GM21619 (cell line): ENCODE measurements around the gene PIGL.

Source experiments
- ATAC-seq: cut with Tn5 transposase; IDR thresholded peaks from one replicate; pipeline ENCODE4 v1.9.1; 2021; ENCODE audit not compliant: unreplicated experiment

The PIGL gene

DNA sequence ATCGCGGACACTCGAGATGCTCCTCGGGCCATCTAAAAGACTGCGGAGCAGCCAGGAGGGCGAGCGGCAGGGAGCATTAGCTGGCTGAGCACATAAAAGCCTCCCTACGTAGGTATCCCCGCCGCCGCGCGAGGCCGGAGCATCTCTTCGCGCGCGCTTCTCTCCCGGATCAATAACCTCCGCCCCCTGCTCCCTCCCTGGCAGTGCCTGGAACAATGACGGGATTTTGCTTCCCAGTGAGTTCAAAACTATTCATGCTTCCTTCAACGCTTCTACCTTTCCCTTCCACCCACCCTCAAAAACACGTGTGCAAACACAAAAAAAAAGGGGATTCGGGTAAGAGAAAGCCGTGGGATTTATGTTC is 135.3 kb downstream of the PIGL start:
- ATAC-seq: no peak

DNA sequence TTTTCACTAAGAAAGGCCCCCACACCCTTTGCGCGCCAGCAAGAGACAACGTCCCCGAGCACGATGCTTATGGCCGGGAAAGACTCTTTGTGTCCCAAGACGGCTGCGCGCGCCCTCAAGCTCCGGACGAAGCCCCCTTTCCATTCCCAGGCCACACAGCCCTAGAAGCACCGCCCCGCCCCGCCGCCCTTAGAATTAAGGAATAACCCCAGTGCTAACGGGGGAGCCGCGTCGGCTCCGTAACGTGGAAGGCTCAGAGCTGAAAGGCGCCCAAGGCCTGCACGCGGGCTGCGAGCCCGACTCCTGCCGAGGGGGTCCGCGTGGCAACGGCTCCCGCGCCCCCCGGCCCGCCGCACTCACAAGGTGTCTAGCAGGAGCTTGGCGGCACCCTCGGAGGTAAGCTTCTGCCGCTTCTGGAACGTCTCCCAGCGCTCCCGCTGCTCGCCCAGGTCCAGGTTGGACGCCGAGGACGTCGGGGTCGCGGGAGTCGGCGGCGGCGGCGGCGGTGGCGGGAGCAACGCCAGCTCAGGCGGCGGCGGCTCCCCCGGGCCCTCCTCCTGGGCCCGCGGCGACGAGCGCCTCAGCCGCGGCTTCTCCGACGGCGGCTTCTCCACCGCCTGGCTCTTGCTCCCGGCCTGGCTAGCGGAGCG is 135.8 kb downstream of the PIGL start:
- ATAC-seq: peak; percentile 39

DNA sequence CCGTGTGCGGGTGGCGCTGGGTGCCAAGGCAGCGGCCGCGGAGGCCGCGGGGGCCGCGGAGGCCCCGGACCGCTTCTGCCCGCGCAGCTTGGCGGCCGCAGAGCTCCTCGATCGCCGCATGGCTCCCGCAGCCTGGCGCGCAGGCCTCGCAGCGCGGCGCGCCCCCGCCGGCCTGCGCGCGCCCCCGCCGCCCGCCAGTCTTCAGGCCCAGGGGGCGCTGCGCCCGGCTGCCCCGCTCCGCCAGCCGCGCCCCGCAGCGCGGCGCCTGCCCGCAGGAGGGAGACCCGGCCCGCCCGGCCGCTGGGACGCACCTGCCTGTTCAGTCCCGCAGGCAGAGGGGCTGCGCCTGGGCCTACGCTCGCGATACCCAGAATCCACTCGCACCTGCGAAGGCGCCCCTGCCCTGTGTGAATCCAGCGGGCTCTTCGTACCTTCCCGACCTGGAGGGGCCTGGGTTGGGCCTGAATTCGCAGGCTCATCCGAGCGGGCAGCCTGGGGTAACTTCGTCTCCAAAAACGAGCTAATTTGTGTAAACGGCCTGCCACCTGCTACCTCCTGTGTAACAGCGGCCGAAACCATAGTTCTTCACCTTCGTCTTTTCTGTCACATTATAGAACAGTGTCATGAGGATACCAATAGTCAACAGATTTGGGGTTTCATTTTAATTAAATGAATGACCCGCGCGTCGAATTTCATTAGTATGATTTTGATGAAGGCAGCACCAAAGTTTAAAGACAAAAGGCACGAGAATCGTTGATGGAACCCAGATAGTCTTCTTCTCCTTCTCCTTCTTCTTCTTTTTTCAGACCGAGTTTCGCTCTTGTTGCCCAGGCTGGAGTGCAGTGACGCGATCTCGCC is 136.5 kb downstream of the PIGL start, which contains the start of gene CENPV:
Gene CENPV (minus strand): TSS at position 153 of the 858 bp plus-strand sequence. CDS start 33 bp downstream, at position 120.
- ATAC-seq: peak; percentile 57

DNA sequence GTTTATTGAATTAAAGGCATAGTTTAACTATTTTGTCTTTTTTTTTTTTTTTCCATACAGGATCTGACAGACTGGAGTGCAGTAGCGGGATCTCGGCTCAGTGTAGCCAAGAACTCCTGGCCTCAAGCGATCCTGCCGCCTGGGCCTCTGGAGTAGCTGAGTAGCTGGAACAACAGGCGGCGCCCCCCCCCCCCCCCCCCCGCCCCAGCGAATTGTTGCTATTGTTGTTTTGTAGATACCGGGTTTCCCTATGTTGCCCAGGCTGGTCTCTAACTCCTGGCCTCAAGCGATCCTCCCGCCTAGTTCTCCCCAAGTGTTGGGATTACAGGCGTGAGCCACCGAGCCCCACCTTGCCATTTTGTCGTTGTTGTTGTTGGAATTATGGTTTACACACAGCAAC is 137.6 kb downstream of the PIGL start:
- ATAC-seq: no peak

DNA sequence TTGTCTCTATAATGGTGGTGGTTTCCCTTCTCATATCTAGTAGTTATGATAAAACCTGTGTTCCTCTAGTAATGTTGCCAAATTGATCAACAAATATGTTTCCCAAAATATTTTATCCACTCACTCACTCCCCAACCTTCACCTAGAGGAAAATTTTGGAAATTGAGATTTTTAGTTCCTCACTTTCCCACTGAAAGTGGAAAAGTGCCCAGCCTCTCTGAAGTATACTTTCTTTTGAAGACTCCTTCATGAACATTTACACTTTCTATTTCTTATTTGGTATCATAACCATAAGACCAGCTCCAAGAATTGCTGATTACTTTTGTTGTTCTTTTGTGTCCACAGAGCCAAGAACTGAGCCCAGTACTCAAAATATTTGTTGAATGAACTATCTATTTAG is 141.4 kb downstream of the PIGL start:
- no peak for ATAC-seq

DNA sequence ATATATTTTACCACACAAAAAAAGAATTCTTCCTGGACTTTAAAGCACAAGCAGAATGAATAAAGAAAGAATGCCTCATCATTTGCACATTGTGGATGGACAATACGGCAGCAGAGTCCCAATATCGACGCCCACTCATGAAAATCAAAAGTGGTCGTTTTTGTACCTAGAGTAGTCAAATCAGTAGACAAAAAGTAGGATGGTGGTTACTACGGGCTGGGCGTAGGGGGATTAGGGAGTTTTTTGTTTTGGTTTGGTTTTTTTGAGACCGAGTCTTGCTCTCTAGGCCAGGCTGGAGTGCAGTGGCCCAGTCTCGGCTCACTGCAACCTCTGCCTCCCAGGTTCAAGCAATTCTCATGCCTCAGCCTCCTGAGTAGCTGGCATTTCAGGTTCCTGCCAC is 144.9 kb downstream of the PIGL start:
- no peak for ATAC-seq

DNA sequence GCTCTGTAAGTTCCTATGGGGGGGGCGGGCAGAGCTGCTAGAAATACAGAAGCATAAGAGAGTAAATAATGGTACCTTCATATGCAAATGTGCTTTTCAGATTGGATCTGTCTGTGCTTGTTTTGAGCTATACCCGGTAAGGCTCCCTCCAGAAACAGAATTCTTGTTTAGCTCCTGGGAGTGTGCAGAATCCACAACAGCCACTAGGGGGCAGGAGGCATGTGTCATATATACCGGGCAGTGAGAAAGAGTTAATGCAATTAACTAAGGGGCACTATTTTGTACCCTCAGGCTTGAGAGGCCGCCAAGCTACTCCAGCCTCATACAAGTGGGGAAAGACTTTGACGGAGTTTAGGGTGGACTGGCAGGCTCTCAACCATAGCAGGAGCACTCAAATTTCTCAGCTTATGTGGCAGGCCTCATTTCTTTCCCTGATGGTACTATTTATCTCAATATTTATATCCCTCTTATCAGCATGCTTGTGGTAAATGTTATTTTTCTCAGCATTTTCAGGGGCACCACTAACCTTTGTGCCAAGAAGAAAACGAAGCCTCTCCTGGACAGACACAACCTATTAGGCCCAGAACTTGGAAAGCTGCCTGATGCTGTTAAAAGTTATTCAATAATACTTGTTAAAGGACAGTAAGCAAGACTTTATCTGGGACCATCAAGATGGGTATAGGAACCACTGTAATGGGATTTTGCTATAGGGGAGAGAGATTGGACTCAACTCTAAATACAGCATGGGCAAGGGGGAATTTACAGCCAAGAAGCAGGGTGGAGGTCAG is 146.9 kb downstream of the PIGL start:
- peak; percentile 76 for ATAC-seq

DNA sequence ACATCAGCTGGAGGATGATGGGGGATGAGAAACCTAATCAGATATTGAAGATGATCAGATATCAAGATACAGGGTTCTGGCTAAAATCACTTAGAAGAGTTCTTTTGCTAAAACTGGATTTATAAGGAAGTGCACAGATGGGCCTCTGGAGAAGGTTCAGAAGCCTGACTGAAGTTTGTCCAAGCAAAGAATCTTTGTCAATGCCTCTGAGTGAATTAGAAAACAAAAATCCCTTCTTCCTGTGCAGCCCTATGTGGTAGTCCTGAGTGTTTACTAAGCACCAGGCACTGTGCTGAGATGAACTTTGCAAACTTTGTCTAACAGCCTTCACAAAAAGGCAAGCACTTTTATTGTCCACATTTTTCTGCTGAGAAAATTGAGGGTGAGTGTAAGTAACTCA is 147.6 kb downstream of the PIGL start:
- no peak for ATAC-seq

DNA sequence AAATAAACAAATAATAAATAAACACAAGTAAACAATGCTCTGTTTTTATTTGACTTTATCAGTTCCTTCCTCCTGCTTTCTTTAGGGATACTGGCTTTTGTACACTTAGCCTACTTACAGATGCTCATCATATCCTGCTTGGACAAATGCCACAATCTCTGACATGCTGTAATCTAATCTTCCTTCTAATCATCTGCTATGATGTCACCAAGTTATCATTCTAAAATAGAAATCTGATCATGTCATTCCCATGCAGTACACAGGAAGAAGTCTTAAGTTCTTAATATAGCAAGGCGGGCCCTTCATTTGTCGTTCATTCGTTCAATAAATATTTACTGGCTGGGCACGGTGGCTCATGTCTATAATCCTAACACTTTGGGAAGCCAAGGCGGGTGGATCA is 154.7 kb downstream of the PIGL start:
- ATAC-seq: no peak

DNA sequence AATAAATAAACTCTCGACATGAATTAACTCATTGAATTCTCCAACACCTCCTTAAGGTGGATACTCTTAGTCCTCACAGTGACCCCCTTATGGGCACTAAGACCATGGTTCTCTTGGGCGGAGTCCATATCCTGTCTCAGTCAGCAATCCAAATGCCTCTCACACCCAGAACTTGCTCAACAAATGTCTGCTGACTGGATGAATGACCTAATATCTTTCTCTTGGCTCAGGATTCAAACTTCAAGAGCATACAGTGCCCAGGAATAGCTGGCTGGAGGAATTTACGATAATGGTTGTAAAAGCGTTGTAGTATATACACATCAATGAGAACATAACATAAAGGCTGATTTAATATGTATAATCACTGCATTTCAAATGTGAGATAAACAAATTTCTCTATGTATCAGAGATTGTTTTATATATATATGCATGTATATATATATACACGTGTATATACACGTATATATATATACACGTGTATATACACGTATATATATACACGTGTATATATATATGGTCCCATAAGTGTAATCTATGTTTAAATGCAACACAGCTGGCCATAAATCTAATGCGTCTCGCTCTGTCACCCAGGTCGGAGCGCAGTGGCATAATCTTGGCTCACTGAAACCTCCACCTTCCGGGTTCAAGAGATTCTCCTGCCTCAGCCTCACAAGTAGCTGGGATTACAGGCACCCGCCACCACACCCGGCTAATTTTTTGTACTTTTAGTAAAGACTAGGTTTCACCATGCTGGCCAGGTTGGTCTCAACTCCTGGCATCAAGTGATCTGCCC is 157.3 kb downstream of the PIGL start:
- ATAC-seq: no peak
